Activated CD8-positive, alpha-beta memory T cell treated with anti-CD3 and anti-CD28 coated beads for 48 hours (primary cell): ENCODE measurements around the gene STXBP3.

ENCODE experiments used
- DNase-seq, 3 experiments: peaks; one replicate each; pipeline ENCODE4 v3.0.0-alpha.2; 2020; ENCODE audit warnings: low read depth in 2 of 3, low spot score in 2 of 3

STXBP3 gene

DNA sequence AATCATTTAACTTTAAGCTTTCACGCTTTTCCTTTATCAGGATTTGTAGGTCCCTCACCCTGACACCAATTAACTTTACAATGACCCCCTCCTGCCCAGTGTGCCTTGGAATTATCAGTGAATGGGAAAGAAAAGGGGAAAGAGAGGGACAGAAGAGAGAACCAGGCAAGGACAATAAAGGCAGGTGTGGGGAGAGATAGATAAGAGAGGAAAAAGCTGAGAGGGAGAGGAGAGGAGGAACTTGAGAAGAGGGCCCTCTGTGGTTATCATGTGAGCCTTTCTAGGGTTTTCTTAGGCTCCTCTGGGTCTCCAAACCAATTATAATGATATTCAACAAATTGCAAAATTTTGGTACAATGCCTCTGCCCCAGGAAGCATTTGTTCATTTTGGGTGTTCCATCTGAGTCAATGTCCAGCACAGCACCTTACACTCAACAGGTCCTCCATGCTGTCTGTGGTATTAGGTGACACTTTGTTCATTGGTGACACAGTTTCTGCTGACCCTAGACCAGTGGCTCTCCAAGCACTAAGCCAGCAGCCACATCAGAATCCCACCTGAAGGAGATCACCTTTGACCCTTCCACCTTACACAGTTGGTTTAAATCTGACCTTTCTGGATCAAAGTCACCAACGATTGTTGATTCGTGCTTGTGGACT is 96.2 kb downstream of the STXBP3 start:
- DNase-seq: no peak

- DNase-seq: no peak
Observed at GRCh38 chr1:108843390-108844137, 97.1 kb downstream of the STXBP3 start.

DNA sequence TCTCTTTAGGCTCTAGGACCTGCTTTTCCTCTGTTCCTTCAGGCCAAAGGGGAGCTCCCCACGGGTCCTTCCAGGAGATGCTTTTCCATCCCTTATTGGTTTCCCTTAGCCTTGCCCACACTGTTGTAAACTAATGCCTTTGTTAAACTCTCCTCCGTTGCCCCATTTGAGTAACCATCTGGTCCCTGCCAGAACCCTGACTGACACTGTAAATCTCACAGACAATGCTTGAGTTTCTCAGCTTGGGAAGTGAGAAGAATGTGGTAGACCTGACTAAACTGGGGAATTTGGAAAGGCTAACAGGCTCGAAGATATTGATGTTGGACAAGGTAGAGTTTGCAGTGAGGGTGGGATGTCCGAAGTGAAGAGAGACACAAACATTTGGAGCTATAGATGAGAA is 99.0 kb downstream of the STXBP3 start:
- DNase-seq: no peak

- no peak for DNase-seq
Observed at GRCh38 chr1:108845991-108846390, 99.5 kb downstream of the STXBP3 start.

DNA sequence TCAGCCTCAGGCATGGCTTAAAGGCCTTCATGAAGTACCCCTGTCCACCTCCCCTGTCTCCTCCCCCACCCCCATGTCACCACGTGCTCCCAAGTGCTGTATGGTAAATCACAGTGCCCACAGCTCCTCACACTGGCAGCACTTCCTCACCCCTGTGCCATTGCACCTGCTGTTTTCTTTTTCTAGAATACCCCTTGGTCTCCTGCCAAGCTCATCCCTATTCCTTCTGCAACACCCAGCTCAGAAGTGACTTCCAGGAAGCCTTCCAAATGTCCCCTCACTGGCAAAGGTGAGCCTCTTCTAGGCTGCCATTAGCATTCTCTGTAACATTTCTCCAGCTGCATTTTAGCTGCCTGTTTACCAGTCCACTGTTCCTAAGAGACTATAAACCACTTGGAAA is 101.0 kb downstream of the STXBP3 start:
- no peak for DNase-seq

- DNase-seq: no peak
Observed at GRCh38 chr1:108848806-108849205, 102.3 kb downstream of the STXBP3 start.

DNA sequence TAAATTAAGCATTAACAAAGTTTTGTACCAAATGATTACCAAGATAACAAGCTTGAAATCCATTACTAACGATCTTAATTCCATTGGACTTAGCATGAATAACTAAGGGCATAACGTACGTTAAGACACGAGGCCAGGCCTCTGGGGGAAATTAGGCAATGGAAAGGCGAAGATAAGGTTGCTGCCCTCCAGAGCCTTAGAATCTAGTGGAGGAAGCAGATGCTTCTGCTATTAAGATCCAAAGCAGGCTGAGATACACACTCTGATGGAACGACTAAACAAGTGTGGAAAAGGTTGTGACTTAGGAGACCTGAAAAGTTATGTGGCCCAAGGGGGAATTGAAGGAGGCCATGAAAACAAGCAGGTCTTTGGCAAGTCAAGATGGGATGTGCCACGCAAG is 104.5 kb downstream of the STXBP3 start:
- no peak for DNase-seq

GRCh38 chr1:108851567-108851966 is 105.1 kb downstream of the STXBP3 start:
- no peak for DNase-seq

DNA sequence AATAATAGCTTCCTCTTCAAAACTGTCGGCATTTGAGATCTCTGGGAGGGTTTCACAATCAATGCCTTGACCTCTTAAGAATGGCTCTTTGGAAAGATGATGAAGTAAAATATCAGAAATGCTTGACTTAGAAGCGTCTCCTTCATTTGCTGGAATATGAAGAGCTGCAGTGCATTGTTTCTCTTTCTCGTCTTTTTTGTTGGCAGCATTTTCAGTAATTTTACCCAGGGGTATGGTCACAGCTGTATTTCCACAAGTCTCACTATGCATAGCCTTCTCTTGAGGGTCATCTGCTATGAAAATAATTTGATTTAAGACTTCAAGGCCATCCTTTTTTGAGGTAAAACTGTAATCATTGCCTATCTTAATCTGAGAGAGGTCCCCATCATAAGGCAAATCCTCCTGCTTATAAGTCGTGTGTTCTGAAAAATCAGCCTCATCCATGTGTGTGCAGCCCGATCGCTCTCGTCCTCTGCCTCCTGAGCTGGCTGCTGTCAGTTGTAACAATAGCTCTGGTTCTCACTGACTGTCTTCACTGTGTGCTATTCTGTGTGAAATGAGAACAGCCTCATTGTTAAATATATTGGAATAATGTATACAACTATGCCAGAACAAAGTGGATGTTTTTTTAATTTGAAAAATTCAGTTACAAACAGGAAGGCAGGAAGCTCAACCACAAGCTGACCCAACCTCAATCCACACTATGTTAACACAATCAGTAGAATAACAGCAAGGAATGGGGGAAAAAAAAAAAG is 105.9 kb downstream of the STXBP3 start:
- DNase-seq: no peak

DNA sequence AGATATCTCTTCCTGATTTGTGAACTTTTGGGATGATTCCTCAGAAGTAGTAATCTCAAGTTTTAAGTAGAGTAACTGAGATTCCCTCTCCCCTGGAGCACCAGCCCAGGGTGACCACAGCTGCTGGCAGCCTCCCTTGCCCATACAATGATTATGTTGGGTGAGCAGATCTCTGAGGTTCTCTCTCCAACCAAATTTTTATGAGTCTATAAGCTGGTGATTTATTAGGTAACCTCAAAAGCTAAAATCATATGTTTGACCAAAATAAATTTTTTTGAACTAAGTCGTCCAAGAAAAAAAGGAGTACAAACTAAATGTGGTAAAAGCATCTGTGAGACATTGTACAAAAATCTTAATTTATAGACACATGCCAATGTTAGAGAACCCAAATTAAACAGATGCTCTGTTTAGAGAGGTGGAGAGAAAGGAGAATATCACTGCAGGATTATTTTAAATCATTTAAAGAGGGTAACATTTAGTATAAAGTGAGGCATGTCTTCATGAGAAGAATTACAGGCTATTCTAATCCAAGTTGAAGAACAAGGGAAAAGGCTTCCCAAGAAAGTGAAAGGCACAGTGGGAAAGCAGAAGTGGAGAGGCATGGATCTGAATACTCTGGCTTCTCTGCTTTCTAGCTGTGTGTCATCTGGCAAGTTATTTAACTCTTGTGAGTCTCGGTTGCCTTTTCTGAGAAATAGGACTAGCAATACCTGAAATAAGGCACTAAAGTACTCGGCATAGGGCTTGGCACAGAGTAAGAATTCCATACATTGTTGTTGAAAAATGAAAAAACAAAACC is 107.9 kb downstream of the STXBP3 start:
- DNase-seq: no peak

- DNase-seq: no peak
Observed at GRCh38 chr1:108856994-108857393, 110.5 kb downstream of the STXBP3 start, which contains the start of gene AKNAD1. TSS of gene AKNAD1 (minus strand) at chr1:108857094. CDS start at chr1:108852664, 4,430 bp downstream.

GRCh38 chr1:108858230-108858950 is 111.9 kb downstream of the STXBP3 start:
- DNase-seq: no peak
